Measurements from ENCODE around the gene KCNA4. TPM values are rescaled to one million over a fixed set of nuclear protein-coding genes. Genes with fewer than 3 reads are reported as not detected.

KCNA4 gene
- total and polyA plus RNA-seq, 2 donors (not counting 3 experiments of a cell fraction or from before 2014, with no cell fraction given), result not detected

GRCh38 chr11:30025396-30026139 is 8.7 kb upstream of the KCNA4 start:
- CTCF ChIA-PET, result no interaction called here

More at GRCh38 chr11:30025396-30026139, 8.7 kb upstream of the KCNA4 start:
- BruUV-seq (replicated peaks), result no TSS peak
- TF ChIP-seq POLR2AphosphoS5 (IDR thresholded peaks at IDR 0.05; ENCODE audit: insufficient read depth, low read depth, low read length) (no peak), FOS (IDR thresholded peaks at IDR 0.05; ENCODE audit: borderline replicate concordance, insufficient read depth, low read length) (no peak), JUN (IDR thresholded peaks at IDR 0.05; ENCODE audit: borderline replicate concordance, insufficient read depth, insufficient read length, low read depth) (no peak), MAX (IDR thresholded peaks at IDR 0.05; ENCODE audit: insufficient read depth, insufficient read length) (no peak), MYC (IDR thresholded peaks at IDR 0.05; ENCODE audit: low read depth, low read length) (no peak), POLR2A (IDR thresholded peaks at IDR 0.05; ENCODE audit: low read depth, low read length) (no peak), CTCF (IDR thresholded peaks at IDR 0.05; ENCODE audit: extremely low read depth in 1 of 2, insufficient read depth in 1 of 2, low read depth in 1 of 2, low read length in 2 of 2) (no peak), GATA2 (IDR thresholded peaks at IDR 0.05; ENCODE audit: insufficient read depth, insufficient read length, low read depth, low read length) (no peak), EZH2 (IDR thresholded peaks at IDR 0.05; ENCODE audit: borderline replicate concordance, low read depth, low read length, severe bottlenecking) (no peak)
- no peaks in the 10 kb centered on the region for H3K79me2 ChIP-seq (ENCODE audit: control insufficient read depth, insufficient read depth, low read length)
- H2AFZ ChIP-seq (ENCODE audit: low read depth, low read length), result no peak overlapping the region
- no peaks in the 10 kb centered on the region for H3K9me3 ChIP-seq (replicated peaks; ENCODE audit: control insufficient read depth, insufficient read depth, low read length)
- no peak overlapping the region for H3K27ac ChIP-seq (ENCODE audit: insufficient read depth, low read depth, low read length)
- H3K4me1 ChIP-seq (ENCODE audit: control insufficient read depth, extremely low read depth, insufficient read depth, low read length), result no peaks in the 10 kb centered on the region
- POLR2A ChIA-PET, result no interaction called here
- intact Hi-C loops (cut with micrococcal nuclease), result no loop called here
- H4K20me1 ChIP-seq (replicated peaks; ENCODE audit: control insufficient read depth, extremely low read depth, insufficient read depth, low read length), result no peaks in the 10 kb centered on the region
- H3K36me3 ChIP-seq (ENCODE audit: control insufficient read depth in 2 of 2, extremely low read depth in 1 of 2, insufficient read depth in 2 of 2, low read length in 2 of 2), result no peaks in the 10 kb centered on the region
- DNase-seq (ENCODE audit: low read depth, low spot score), result no peak
- H3K27me3 ChIP-seq (ENCODE audit: control insufficient read depth in 2 of 2, insufficient read depth in 2 of 2, low read length in 2 of 2), result no peaks in the 10 kb centered on the region
- no peak overlapping the region for H3K9ac ChIP-seq (replicated peaks; ENCODE audit: extremely low read depth, insufficient read depth, low read length)
- H3K9me1 ChIP-seq (replicated peaks; ENCODE audit: control insufficient read depth, extremely low read depth, insufficient read depth, low read length), result no peaks in the 10 kb centered on the region
- dilution Hi-C loops (cut with MboI; ENCODE audit: extremely low pct_ligation_motif_present, low sequenced_read_pairs), result no loop called here
- FAIRE-seq, result no peak
- H3K4me2 ChIP-seq (ENCODE audit: insufficient read depth, low read length), result no peak overlapping the region
- no peak overlapping the region for H3K4me3 ChIP-seq (replicated peaks in 1 of 3; ENCODE audit: insufficient read depth in 1 of 3, low read depth in 1 of 3, low read length in 3 of 3)

Data from endothelial cell of umbilical vein (primary cell).